HK-2 (cell line): ENCODE data around the gene ZBED6.
"Not testable (repeated sequence)": the region's sequence is repeated elsewhere in the genome, so short reads cannot be mapped to it uniquely, and the experiment has no call there.

Experiments
- DNase-seq: peaks from one replicate; pipeline ENCODE4 v3.0.0-alpha.2; 2018; ENCODE audit not compliant: unreplicated experiment

ZBED6 gene, protein sequence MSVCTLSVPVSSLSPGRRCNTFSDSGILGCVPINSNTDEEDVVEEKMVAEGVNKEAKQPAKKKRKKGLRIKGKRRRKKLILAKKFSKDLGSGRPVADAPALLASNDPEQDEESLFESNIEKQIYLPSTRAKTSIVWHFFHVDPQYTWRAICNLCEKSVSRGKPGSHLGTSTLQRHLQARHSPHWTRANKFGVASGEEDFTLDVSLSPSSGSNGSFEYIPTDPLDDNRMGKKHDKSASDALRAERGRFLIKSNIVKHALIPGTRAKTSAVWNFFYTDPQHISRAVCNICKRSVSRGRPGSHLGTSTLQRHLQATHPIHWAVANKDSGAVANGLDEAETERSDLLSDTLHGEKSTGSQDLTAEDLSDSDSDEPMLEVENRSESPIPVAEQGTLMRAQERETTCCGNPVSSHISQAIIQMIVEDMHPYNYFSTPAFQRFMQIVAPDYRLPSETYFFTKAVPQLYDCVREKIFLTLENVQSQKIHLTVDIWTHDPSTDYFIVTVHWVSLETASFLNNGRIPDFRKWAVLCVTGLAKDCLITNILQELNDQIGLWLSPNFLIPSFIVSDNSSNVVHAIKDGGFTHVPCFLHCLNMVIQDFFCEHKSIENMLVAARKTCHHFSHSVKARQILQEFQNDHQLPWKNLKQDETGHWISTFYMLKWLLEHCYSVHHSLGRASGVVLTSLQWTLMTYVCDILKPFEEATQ (N-terminal part only)

DNA sequence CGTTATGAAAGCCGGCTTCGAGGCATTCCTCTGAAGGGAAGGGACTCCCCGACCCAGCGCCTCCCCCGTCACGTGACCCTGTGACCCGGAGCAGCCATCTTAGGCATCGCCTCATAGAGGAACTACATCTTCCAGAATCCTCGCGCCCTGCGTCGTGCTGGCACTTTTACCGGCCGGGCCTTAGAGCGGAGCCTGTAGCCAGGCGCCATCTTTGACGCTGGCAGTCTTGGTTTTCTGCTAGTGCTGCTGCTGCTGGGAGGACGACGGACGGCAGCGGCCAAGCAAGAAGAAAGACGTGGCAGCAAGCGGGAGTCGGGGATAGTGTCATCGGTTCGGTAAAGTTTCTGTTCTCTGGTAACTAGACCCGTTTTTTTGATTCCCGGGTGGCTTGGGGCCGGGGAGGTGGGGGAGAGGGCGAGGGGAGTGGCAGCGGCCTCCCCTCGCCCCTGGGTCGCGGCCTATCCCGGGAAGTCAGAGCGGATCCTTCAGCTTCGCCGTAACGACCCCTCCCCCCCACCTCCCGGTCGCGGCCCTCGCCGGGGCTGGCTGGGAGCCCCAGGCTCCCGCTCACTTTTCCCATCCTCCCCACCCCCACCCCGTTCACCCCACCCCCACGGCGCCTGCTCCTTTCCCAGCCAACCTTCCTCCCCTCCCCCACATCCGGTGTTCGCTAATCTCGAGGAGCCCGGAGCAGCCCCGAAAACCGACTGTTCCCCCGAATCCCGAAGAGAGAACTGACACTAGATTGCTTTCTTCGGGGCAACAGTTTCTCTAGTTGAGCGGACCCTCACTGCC lies at the start of gene ZBED6, which contains the start of gene ZC3H11A:
Gene ZBED6, plus strand, starts transcription at position 183 of the 795 bp plus-strand sequence. CDS start 1,900 bp downstream, outside the sequence.
Gene ZC3H11A, plus strand, starts transcription at position 183 of the 795 bp plus-strand sequence. CDS start 21,448 bp downstream, outside the sequence.
- DNase-seq, result peak; percentile 99

DNA sequence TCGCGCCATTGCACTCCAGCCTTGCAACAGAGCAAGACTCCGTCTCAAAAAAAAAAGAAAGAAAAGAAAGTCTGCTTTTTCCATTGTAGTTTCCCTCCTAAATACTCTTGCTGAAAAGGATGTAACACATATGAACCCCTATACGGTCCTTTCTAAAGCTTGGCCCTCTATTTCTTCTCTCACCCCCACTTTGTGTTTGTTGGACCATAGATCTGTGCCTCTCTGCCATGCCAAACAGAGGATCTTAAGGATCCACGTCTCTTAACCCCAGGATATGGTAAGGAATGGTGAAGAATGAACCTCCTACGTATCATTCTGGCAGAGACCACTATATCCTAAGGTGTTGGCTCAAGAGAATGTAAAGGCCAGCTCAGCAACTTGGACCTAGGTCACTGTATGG lies 49.1 kb upstream of the ZBED6 start:
- DNase-seq, result no peak

DNA sequence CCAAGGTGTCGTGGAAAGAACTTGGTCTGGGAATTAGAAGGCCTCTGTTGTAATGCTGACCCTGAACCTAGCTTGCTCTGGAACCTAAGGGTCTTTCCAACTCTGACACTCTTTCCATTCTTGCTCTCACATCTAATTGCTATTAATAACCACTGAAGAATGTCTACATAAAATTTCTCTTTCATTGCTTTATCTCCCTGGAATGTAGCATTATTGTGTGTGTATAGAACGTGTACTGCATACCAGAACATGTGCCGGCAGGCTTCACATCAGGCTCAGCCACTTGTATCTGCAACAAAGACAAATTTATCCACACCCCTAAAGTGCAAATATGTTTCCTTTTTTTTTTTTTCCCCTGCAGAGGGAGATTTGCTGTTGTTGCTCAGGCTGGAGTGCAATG lies 44.4 kb upstream of the ZBED6 start:
- no peak for DNase-seq

DNA sequence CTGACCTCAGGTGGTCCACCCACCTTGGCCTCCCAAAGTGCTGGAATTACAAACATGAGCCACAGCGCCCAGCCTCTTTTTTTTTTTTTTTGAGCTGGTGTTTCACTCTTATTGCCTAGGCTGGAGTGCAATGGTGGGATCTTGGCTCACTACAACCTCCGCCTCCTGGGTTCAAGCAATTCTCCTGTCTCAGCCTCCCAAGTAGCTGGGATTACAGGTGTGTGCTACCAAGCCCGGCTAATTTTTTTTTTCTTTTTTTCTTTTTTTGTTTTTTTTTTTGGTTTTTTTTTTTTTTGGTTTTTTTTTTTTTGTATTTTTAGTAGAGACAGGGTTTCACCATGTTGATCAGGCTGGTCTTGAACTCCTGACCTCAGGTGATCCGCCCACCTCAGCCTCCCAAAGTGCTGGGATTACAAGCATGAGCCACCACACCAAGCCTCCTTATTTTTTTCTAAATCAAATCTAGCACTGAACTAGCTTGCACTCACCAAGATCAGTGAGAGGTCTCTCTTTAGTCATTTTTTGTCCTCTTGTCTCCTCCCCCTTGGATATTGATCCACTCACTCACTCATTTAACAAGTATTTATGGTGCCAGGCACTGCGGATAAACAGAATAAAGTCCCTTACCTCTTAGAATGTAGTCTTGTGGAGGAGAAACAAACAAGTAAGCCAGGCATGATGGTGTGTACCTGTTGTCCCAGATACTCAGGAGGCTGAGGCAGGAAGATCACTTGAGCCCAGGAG lies 43.6 kb upstream of the ZBED6 start:
- not testable (repeated sequence) for DNase-seq

DNA sequence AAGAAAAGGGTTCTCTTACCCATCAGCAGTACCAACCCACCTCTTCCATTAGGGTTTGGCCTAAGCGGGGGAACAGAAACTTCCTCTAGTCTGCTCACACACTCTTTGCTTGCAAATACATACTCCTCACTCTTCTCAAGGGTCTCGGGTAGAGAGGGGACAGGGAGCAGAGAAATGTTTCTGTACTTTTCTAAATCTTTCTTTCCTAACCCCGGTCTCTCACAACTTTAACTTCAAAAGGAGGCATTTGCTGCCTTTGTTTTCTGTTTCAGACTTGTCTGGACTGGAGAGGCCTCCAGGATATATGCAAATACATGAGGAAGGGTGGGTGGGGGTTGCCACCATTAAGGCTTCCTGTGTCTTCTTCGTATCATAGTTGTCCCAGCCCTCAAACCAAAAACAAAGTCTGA lies 41.0 kb upstream of the ZBED6 start:
- no peak for DNase-seq

DNA sequence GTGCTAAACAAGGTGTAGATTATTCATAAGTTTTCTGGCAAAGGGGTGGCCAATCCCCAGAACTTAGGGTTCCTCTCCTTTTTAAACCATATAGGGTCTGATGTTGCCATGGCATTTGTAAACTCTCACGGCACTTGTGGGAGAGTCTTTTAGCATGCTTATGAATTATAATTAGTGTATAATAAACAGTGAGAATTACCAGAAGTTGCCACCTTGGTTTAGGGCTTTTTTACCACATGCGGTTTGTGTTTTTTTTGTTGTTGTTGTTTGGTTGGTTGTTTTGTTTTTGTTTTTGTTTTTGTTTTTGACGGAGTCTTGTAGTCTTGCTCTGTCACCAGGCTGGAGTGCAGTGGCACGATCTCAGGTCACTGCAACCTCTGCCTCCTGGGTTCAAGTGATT lies 39.4 kb upstream of the ZBED6 start:
- no peak for DNase-seq

DNA sequence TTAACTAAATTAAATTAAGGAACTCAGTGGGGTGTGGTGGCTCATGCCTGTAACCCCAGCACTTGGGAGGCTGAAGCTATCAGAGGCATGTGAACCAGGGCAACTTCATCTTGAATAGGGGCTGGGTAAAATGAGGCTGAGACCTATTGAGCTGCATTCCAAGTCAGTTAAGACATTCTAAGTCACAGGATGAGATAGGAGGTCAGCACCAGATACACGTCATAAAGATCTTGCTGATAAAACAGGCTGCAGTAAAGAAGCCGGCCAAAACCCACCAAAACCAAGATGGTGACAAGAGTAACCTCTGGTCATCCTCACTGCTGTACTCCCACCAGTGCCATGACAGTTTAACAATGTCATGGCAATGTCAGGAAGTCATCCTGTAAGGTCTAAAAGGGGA lies 36.7 kb upstream of the ZBED6 start:
- not testable (repeated sequence) for DNase-seq

DNA sequence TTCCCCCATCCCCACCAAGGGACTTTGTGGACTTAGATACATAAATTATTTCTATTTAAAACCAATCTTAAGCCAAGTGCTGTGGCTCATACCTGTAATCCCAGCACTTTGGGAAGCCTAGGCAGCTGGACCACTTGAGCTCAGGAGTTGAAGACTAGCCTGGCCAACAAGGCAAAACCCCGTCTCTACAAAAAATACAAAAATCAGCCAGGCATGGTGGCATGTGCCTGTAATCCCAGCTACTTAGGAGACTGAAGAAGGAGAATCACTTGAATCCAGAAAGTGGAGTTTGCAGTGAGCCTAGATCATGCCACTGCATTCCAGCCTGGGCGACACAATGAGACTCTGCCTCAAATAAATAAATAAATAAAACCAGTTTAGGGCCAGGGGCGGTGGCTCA lies 34.9 kb upstream of the ZBED6 start:
- no peak for DNase-seq

DNA sequence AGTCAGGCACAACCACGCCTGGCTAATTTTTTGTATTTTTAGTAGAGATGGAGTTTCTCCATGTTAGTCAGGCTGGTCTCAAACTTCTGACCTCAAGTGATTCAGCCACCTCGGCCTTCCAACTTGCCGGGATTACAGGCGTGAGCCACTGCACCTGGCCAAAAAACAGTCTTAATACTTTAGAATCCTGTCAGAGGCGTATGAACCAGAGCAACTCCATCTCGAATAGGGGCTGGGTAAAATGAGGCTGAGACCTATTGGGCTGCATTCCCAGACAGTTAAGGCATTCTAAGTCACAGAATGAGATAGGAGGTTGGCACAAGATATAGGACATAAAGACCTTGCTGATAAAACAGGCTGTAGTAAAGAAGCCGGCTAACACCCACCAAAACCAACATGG lies 33.5 kb upstream of the ZBED6 start:
- not testable (repeated sequence) for DNase-seq

DNA sequence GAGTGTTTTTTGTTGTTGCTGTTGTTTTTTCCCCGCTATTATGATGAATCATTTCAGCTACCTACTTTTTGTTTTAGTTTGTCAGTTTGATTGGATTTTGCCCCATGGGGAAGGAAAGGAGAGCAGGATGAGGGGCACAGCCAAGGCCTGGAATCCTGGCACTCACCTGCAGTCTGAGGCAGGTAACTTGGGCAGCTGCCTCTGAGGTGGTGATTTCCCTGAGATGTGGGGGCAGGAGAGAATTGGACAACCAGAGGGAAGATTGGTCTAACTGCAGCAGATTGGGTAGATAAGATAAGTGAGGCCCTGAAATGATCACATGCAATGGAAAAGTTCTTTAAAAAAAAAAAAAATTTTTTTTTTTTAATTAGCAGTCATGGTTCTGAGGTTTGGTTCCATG lies 31.9 kb upstream of the ZBED6 start:
- no peak for DNase-seq

DNA sequence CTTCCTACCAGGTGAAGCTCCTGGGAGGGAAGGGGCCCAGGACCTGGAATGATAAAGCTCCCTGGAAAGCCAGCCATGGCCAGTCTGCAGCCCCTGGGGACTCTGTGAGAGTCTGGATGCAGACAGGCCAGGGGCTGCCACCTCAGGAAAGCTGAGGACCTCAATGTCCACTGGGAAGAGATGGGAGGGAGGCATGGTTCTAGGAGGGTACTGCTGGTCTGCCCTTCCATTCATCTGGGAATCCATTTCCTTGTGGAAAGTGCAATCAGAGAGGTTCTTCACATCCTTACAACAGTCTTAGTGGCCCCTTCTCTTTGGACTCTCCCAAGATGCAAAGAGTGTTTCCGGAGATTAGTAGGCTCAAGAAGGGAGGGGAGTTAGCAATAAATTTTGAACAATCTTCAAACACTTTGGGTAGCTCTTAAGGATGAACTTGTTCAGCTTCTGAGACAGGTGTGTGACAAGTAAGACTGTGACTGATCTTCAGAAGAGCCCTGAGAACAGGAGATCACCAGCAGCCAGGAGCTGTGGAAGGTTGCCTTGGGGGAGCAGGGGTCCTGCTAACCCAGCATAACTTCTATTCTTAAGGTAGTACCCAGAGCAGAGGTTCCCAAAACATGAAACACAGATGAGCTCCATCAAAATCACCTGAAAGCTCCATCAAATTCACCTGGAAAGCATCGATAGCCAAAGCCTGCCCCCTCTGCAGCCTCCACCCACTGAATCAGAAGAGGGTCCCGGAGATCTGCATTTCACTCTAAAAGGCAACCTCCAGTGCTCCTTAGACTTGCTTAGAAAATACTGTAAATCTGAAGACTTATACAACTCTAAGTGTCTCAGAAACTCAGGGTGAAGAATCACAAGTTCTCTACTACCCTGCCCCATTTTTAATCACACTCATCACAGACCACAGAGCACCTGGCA lies 31.1 kb upstream of the ZBED6 start:
- no peak for DNase-seq

DNA sequence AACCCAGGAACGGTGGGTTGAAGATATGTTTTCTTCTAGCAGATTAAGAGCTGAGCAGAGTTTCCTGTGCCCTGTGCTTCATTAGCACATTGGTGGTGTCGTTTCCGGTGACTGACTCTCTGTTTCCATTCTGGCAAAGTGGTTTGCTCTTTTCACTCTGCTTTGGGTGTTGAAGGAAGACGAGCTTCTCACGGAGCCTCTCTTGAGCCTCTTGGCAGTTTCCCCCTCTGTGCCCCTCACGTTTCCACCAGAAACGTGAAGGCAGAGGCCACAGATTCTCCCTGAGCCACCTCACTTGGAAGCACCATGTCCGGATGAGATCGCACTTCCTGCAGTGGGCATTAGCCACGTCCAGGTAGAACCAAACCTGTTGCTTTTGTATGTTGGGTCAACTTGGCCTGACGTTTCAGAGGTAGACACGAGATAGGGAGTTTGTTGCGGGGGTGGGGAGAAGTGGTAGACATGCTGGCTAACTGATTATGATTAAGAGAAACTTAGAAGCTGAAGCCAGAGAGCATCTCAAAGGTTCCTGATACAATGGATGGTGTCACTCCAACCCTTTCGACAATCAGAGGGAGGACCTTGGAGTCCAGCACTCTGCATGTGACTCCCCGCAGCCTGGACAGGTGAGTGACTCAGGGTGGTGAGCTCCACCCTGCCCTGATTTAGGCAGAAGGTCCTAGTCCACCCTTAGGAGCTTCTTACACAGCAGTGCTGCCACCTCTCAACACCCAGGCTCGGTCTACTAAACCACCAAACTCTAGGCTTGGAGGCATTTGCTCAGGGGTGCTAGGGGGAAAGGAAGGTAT lies 30.2 kb upstream of the ZBED6 start, which contains the start of gene LAX1:
Gene LAX1, plus strand, starts transcription at position 155 of the 809 bp plus-strand sequence. Its CDS starts 383 bp downstream, at position 538.
- no peak for DNase-seq

DNA sequence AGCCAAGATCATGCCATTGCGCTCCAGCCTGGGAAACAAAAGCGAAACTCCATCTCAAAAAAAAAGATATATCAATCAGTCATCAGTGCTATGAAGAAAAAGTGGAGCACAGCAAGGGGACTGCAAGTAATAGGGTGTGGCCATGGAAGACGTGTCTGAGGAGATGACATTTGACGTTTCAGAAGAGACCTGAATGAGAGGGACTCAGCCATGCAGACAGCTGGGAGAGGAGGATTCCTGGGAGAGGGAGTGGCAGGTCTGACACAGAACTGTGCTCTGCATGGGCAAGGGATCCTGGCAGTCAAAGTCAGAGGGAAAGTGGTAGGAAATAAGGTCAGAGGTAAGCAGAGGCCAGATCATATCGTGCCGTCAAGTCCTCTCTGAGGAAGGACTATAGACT lies 27.2 kb upstream of the ZBED6 start:
- DNase-seq, result no peak

DNA sequence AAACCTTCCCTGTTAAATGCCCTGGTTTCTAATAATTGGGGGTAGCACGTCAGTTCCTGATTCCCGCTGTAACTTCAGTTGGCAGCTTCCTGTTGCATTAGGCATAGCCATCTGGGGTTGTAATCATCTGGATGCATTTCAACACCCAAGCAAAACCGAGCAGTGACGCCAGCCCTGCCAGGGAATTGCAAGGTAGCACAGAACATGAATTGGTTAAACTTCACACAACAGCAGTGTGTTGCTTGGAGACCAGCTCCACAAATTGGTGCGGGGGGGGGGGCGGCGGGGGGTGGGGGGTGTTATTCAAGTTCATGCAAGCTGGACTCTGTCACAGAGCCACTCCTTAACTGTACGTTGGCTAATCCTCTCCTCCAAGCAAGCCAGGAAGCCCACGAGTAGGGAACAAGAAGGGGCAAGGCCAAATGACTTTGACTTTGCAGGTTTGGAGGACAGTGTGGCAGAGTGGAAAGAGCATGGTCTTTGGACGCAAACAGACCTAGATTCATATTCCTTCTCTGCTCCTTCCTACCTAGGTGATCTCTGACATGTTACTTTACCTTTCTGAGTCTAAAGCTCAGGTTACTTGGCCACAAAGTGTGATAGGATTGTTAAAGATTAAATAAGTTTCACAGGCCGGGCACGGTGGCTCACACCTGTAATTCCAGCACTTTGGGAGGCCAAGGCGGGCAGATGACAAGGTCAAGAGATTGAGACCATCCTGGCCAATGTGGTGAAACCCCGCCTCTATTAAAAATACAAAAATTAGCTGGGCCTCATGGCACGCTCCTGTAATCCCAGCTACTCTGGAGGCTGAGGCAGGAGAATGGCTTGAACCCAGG lies 25.7 kb upstream of the ZBED6 start:
- peak; percentile 64 for DNase-seq

DNA sequence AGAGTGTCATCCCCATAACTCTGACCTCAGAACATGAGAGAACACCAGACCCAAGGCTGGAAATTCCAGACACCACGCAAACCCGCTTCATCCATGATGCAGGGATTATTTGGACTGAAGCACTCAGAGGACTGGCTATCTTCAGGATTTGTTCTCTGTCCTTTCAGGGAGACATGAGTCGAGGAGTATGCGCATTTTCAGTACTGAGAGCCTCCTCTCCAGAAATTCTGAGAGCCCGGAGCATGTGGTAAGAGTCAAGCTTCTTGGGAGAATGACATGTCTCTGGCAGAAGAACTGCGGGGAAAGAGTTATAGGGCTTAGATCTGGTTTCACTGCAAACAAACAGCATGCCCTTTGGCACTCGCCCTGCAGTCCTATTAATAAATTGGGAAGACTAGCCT lies 23.5 kb upstream of the ZBED6 start:
- DNase-seq, result no peak

DNA sequence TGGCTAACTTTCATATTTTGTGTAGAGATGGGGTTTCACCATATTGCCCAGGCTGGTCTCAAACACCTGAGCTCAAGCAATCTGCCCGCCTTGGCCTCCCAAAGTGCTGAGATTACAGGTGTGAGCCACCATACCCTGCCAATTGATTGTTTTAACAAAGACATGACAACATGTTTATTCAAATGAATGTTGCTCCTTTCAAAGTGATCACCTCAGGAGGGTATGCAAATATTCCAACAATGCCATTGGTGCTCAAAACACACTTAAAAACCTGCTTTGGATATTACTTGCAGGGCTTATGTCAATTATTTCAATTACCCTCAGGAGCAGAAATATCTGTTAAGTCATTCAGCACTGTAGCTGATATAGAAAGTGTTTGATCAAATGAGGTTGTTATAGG lies 22.6 kb upstream of the ZBED6 start:
- DNase-seq, result no peak

DNA sequence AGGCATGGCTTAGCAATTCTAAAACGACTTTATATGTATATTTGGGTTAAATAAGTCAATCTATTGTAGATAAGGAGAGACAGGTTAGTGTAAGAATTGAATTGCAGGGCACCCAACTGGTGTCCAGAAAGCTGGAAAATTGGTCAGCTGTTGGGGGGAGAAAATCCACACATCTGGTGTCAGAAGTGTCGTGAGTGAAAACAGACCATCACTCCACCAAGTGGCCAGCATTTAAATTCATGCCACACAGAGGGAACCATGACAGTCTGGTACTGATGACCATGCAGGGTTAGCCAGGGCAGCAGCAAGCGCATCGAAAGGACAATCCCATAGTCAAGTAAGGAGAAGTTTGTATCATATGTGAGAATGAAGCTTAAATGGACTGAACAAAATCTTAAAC lies 18.8 kb upstream of the ZBED6 start:
- no peak for DNase-seq

DNA sequence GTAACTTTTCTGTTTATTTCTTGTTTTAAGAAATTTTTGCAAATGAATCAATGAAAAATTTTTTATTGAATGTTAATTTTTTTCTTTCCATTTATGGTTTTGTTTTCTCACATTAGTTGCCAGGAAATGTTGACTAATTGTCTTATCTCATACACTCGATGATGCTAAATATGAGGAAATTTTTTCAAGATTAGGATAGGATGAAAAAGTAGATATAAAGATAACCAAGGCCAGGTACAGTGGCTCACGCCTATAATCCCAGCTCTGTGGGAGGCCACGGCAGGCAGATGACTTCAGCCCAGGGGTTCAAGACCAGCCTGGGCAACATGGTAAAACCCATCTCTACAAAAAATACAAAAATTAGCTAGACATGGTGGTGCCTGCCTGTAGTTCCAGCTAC lies 17.8 kb upstream of the ZBED6 start:
- no peak for DNase-seq

DNA sequence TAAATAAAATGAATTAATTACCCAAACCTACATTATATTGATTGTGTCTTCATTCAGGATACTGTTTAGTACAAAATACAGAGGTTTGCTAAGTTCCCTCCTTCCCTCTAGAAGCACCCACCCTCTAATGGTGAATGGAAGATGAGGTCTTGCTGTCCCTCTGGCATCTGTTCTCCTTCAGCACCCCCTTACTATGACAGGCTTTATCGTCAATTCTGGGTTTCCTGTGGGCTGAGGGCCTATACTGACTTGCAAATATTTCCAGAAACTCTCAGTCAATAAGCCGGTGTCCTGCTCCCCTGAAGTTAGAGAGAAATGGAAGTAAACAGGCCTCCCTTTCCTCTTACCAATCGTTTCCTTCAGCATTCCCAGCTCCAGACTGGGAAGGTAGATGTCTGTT lies 17.3 kb upstream of the ZBED6 start:
- DNase-seq, result no peak
